GM12878 (cell line): Measurements from ENCODE around the gene COX4I2. TPM values are rescaled to one million over a fixed set of nuclear protein-coding genes. Genes with fewer than 3 reads are reported as not detected.

Experiments
- ATAC-seq: fragments of 200-7000 bp; cut with Tn5 transposase; 3 replicates; pipeline ENCODE4 v1.9.1; 2020; ENCODE audit warnings: mild to moderate bottlenecking, moderate library complexity
- BruUV-seq: library from RNA; stranded (reverse); fragments of 400-500 nt; replicated peaks from 2 replicates; lab custom pipeline; 2021; lab: Mats Ljungman, UMichigan
- CTCF ChIA-PET: fragments of 300-600 bp; sonication (Branson Sonifier 250); formaldehyde crosslinking; extraction: SDS; loops from one replicate; lab custom pipeline; 2021; ENCODE audit warnings: inconsistent platforms; lab: Yijun Ruan, JAX
- POLR2A ChIA-PET: fragments of 350-600 bp; formaldehyde crosslinking; extraction: SDS; loops from one replicate; lab custom pipeline; 2021; ENCODE audit warnings: inconsistent platforms; lab: Charles Lee
- RAD21 ChIA-PET: fragments of 300-600 bp; sonication (Branson Sonifier 250); formaldehyde crosslinking; loops from one replicate; lab custom pipeline; 2023; ENCODE audit warnings: antibody characterized with exemption; ENCODE audit not compliant: unreplicated experiment; lab: Charles Lee
- SMC1A ChIA-PET: fragments of 300-600 bp; sonication (Branson Sonifier 250); formaldehyde crosslinking; loops from one replicate; lab custom pipeline; 2023; ENCODE audit not compliant: unreplicated experiment, uncharacterized antibody; lab: Charles Lee
- DNase-seq: peaks from one replicate; pipeline ENCODE4 v3.0.0-alpha.2; 2011; ENCODE audit warnings: low read depth, low spot score
- FAIRE-seq: peaks from 3 replicates; lab custom pipeline; 2011; peaks lifted over from hg19 to GRCh38; lab: Jason Lieb, UNC
- H2AFZ ChIP-seq: 2 replicates; pipeline ENCODE4 v1.6.0; 2011; ENCODE audit warnings: low read depth, low read length, control low read depth; ENCODE audit not compliant: control insufficient read depth
- H3K27ac ChIP-seq: 2 replicates; pipeline ENCODE4 v1.5.1; 2011; ENCODE audit warnings: control low read depth; ENCODE audit not compliant: control insufficient read depth, insufficient read depth
- H3K27me3 ChIP-seq, 2 experiments: replicated peaks in 1 of 2; 2 replicates each; pipeline versions ENCODE4 v1.6.0 to v1.6.1; 2011; ENCODE audit warnings: low read length in 1 of 2; ENCODE audit not compliant: control insufficient read depth in 2 of 2, insufficient read depth in 2 of 2
- H3K36me3 ChIP-seq, 2 experiments: 2 replicates each; pipeline ENCODE4 v1.5.1; 2011; ENCODE audit warnings: low read length in 1 of 2; ENCODE audit not compliant: control insufficient read depth in 2 of 2, insufficient read depth in 2 of 2
- H3K4me1 ChIP-seq: 2 replicates; pipeline ENCODE4 v1.6.1; 2011; ENCODE audit warnings: mild to moderate bottlenecking, low read length, moderate library complexity, mixed read lengths; ENCODE audit not compliant: control insufficient read depth, insufficient read depth
- H3K4me2 ChIP-seq: 2 replicates; pipeline ENCODE4 v1.6.0; 2011; ENCODE audit warnings: control low read depth; ENCODE audit not compliant: control insufficient read depth, insufficient read depth
- H3K4me3 ChIP-seq: fragments of 200-600 bp; sonication (generic); 2 replicates; pipeline ENCODE4 v1.5.1; 2016
- H3K79me2 ChIP-seq: 2 replicates; pipeline ENCODE4 v1.6.0; 2011; ENCODE audit warnings: low read length; ENCODE audit not compliant: control insufficient read depth, insufficient read depth
- H3K9ac ChIP-seq: 2 replicates; pipeline ENCODE4 v1.8.0; 2011; ENCODE audit warnings: low read length, control low read depth, mixed read lengths; ENCODE audit not compliant: control insufficient read depth, insufficient read depth
- H3K9me3 ChIP-seq: replicated peaks from 3 replicates; pipeline ENCODE4 v1.5.1; 2011; ENCODE audit warnings: mild to moderate bottlenecking, low read length; ENCODE audit not compliant: control insufficient read depth, insufficient read depth
- H4K20me1 ChIP-seq: 2 replicates; pipeline ENCODE4 v1.6.0; 2011; ENCODE audit not compliant: control insufficient read depth, insufficient read depth
- BHLHE40 ChIP-seq, 2 experiments: fragments of 450-650 bp in 1 of 2; IDR thresholded peaks; 2 replicates each; pipeline ENCODE4 v1.6.1; 2011 to 2017; ENCODE audit warnings: low read depth in 2 of 2, borderline replicate concordance in 1 of 2, improper control_type of control experiment in 1 of 2, low read length in 1 of 2, mild to moderate bottlenecking in 1 of 2
- CBFB ChIP-seq: IDR thresholded peaks from 2 replicates; pipeline ENCODE4 v1.6.1; 2016; ENCODE audit warnings: antibody characterized with exemption, low read depth
- EP300 ChIP-seq, 2 experiments: fragments of 150-350 bp in 1 of 2; IDR thresholded peaks; 2 replicates each; pipeline ENCODE4 v1.6.1; 2011 to 2012; ENCODE audit warnings: low read depth in 2 of 2, low read length in 2 of 2, borderline replicate concordance in 1 of 2, improper control_type of control experiment in 1 of 2, inconsistent platforms in 1 of 2; ENCODE audit not compliant: control insufficient read depth in 1 of 2
- HDAC2 ChIP-seq: fragments of 200-600 bp; sonication (generic); IDR thresholded peaks from 2 replicates; pipeline ENCODE4 v1.6.1; 2017
- KDM1A ChIP-seq: fragments of 200-600 bp; sonication (generic); IDR thresholded peaks from 2 replicates; pipeline ENCODE4 v1.6.1; 2016; ENCODE audit warnings: borderline replicate concordance
- KLF5 ChIP-seq: fragments of 450-650 bp; IDR thresholded peaks from 2 replicates; pipeline ENCODE4 v1.6.1; 2014; ENCODE audit warnings: mild to moderate bottlenecking; ENCODE audit not compliant: partially characterized antibody
- LARP7 ChIP-seq: fragments of 450-650 bp; IDR thresholded peaks from 2 replicates; pipeline ENCODE4 v1.6.1; 2017; ENCODE audit warnings: mild to moderate bottlenecking
- RAD21 ChIP-seq: IDR thresholded peaks from 2 replicates; pipeline ENCODE4 v1.6.1; 2011; ENCODE audit warnings: mild to moderate bottlenecking, low read depth, low read length, moderate library complexity; ENCODE audit not compliant: insufficient read depth
- SMARCA5 ChIP-seq: fragments of 450-650 bp; IDR thresholded peaks from 2 replicates; pipeline ENCODE4 v1.6.1; 2017; ENCODE audit warnings: mild to moderate bottlenecking
- SP1 ChIP-seq: IDR thresholded peaks from one replicate; pipeline ENCODE4 v1.6.1; 2011; ENCODE audit warnings: low read depth, low read length
- SPI1 ChIP-seq: IDR thresholded peaks from 2 replicates; pipeline ENCODE4 v1.6.1; 2011; ENCODE audit warnings: low read depth, mild to moderate bottlenecking, low read length, moderate library complexity, borderline replicate concordance; ENCODE audit not compliant: insufficient read depth
- TCF7 ChIP-seq: IDR thresholded peaks from 2 replicates; pipeline ENCODE4 v1.6.1; 2014; ENCODE audit warnings: antibody characterized with exemption, borderline replicate concordance
- ZNF217 ChIP-seq: fragments of 450-650 bp; IDR thresholded peaks from 2 replicates; pipeline ENCODE4 v1.6.1; 2017; ENCODE audit warnings: antibody characterized with exemption, mild to moderate bottlenecking
- ZZZ3 ChIP-seq: IDR thresholded peaks from 2 replicates; pipeline ENCODE4 v1.6.1; 2011; ENCODE audit warnings: low read depth; ENCODE audit not compliant: control insufficient read depth, insufficient read length
- WGBS: methylation state at CpG from one replicate; pipeline ENCODE4 v1.1.6; 2016; ENCODE audit warnings: low lambda C conversion rate; ENCODE audit not compliant: insufficient replicate concordance, insufficient coverage; ENCODE audit errors: missing lambda C conversion rate; 5-methylcytosine and 5-hydroxymethylcytosine counted together
- in situ Hi-C: fragments of 300-500 bp; cut with MboI; formaldehyde crosslinking; loops from 9 replicates; pipeline ENCODE4 v1.14.3; 2018; ENCODE audit warnings: mixed read lengths
- intact Hi-C: fragments of 100-400 bp; cut with micrococcal nuclease; formaldehyde crosslinking; loops from one replicate; pipeline ENCODE4 v1.14.2; 2022; ENCODE audit not compliant: unreplicated experiment
- polyA plus RNA-seq, 11 experiments: library from polyadenylated mRNA; depleted of rRNA in 4 of 11; unstranded in 6 of 11; stranded (reverse) in 5 of 11; fragments of >200 nt; fragmentation: Nextera tagmentation in 4 of 11; fragmentation: Illumina TruSeq in 1 of 11; extraction: Ambion mirVana in 4 of 11; extraction: Trizol in 1 of 11; gene quantifications; 1 replicate in 1 of 11; 2 replicates in 10 of 11; pipeline versions ENCODE4 v1.2.1 to v1.2.3, GENCODE V29; 2011 to 2016; ENCODE audit warnings: inconsistent platforms in 2 of 11, missing spikeins in 2 of 11, low read depth in 1 of 11
- total RNA-seq, 4 experiments: library from RNA; depleted of rRNA in 3 of 4; stranded (reverse); fragments of >200 nt in 3 of 4; fragmentation: Illumina TruSeq in 1 of 4; extraction: Trizol in 1 of 4; gene quantifications; 2 replicates each; pipeline versions ENCODE4 v1.2.1 to v1.2.3, GENCODE V29; 2013 to 2021
- TF ChIP-seq, protein P1 (sequence below): fragments of 450-650 bp; IDR thresholded peaks from 2 replicates; pipeline ENCODE4 v1.6.1; 2017; ENCODE audit warnings: mild to moderate bottlenecking
- TF ChIP-seq, protein P2 (sequence below): fragments of 450-650 bp; IDR thresholded peaks from 2 replicates; pipeline ENCODE4 v1.6.1; 2018; ENCODE audit warnings: mild to moderate bottlenecking, low read depth, moderate library complexity; ENCODE audit not compliant: partially characterized antibody

Gene COX4I2
- total and polyA plus RNA-seq, 10 of the 15 experiments (the other 5 are each of a cell fraction or from before 2014, with no cell fraction given): not detected

DNA sequence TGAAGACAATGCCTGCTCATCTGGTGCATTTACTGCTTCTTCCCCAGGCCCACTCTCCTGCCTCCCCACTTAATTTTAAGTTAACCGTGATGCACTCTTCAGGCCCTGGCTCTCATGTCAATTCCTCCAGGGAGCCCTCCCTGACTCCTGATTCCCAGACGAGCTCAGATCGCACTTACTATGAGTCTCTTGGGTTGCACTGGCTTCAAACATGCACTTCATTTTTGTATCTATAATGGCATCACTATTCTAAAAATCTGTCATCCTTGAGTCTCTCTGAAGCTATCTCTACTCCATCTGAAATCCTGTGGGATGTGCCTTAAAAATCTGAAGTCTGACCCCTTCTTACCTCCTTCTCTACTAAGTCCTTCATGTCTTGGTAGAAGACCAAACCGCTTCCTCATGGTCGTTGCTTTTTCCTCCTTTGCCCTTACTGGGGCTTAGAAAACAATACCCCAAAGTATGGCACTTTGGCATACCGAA lies 24.7 kb downstream of the COX4I2 start:
- peak; percentile 49 for FAIRE-seq
- no peak for DNase-seq
- no peaks in the 10 kb centered on the region for H3K79me2 ChIP-seq
- no peaks in the 10 kb centered on the region for H4K20me1 ChIP-seq
- H3K27me3 ChIP-seq: no peaks in the 10 kb centered on the region
- peaks cover 3% of the 10 kb centered on the region; the same call in 1 of the 2 replicates for H3K4me1 ChIP-seq
- no peak overlapping the region; the same call in 1 of the 2 replicates for H2AFZ ChIP-seq
- no TSS peak for BruUV-seq
- peaks cover 0 to 12% of the 10 kb centered on the region in 2 experiments; a peak in 2 of 4 replicates for H3K36me3 ChIP-seq
- H3K4me3 ChIP-seq: peak overlapping the region; percentile 65; the same call in 1 of the 2 replicates
- H3K9ac ChIP-seq: no peak overlapping the region
- intact Hi-C loops: no loop called here
- ChIA-PET SMC1A (interaction anchor here (0.7 to 9.8 kb wide), 18 partner anchors 8 to 87 kb away, joined by 3 to 321 read pairs (median 12); partner anchors contain the start of genes BCL2L1 and TPX2), RAD21 (interaction anchor here (0.7 to 6.9 kb wide), 19 partner anchors 13 to 155 kb away, joined by 3 to 428 read pairs (median 16); partner anchors contain the start of genes BCL2L1 and TPX2), POLR2A (interaction anchor here (0.8 to 2.8 kb wide), 11 partner anchors 13 to 89 kb away, joined by 3 to 72 read pairs (median 6); partner anchors contain the start of gene BCL2L1), CTCF (interaction anchor here (0.7 to 7.3 kb wide), 29 partner anchors 8 to 232 kb away, joined by 3 to 531 read pairs (median 8); partner anchors contain the start of genes BCL2L1, ID1 and TPX2)
- 51% methylated on average over 6 of the region's 6 CpGs for WGBS
- H3K27ac ChIP-seq: no peak overlapping the region
- H3K4me2 ChIP-seq: no peak overlapping the region
- TF ChIP-seq EP300 (IDR thresholded peaks at IDR 0.05; ENCODE audit: borderline replicate concordance in 1 of 2, control insufficient read depth in 1 of 2, low read depth in 2 of 2, low read length in 2 of 2) (no peak), SMARCA5 (no peak), CBFB (no peak), ZNF217 (no peak), SP1 (no peak), SPI1 (no peak), LARP7 (no peak), ZZZ3 (no peak), HDAC2 (no peak), BHLHE40 (IDR thresholded peaks at IDR 0.05; ENCODE audit: borderline replicate concordance in 1 of 2, low read depth in 2 of 2, low read length in 1 of 2) (no peak), KDM1A (no peak), KLF5 (no peak), RAD21 (no peak), TCF7 (no peak)
- TF ChIP-seq, protein P1, sequence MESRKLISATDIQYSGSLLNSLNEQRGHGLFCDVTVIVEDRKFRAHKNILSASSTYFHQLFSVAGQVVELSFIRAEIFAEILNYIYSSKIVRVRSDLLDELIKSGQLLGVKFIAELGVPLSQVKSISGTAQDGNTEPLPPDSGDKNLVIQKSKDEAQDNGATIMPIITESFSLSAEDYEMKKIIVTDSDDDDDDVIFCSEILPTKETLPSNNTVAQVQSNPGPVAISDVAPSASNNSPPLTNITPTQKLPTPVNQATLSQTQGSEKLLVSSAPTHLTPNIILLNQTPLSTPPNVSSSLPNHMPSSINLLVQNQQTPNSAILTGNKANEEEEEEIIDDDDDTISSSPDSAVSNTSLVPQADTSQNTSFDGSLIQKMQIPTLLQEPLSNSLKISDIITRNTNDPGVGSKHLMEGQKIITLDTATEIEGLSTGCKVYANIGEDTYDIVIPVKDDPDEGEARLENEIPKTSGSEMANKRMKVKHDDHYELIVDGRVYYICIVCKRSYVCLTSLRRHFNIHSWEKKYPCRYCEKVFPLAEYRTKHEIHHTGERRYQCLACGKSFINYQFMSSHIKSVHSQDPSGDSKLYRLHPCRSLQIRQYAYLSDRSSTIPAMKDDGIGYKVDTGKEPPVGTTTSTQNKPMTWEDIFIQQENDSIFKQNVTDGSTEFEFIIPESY: no peak
- TF ChIP-seq, protein P2, sequence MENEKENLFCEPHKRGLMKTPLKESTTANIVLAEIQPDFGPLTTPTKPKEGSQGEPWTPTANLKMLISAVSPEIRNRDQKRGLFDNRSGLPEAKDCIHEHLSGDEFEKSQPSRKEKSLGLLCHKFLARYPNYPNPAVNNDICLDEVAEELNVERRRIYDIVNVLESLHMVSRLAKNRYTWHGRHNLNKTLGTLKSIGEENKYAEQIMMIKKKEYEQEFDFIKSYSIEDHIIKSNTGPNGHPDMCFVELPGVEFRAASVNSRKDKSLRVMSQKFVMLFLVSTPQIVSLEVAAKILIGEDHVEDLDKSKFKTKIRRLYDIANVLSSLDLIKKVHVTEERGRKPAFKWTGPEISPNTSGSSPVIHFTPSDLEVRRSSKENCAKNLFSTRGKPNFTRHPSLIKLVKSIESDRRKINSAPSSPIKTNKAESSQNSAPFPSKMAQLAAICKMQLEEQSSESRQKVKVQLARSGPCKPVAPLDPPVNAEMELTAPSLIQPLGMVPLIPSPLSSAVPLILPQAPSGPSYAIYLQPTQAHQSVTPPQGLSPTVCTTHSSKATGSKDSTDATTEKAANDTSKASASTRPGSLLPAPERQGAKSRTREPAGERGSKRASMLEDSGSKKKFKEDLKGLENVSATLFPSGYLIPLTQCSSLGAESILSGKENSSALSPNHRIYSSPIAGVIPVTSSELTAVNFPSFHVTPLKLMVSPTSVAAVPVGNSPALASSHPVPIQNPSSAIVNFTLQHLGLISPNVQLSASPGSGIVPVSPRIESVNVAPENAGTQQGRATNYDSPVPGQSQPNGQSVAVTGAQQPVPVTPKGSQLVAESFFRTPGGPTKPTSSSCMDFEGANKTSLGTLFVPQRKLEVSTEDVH: no peak
- in situ Hi-C loops: loop anchor here (5.0 kb wide), 1 partner anchor 60 kb away; the partner anchor contains the start of gene BCL2L1
- no peaks in the 10 kb centered on the region for H3K9me3 ChIP-seq
- ATAC-seq: no peak
